ENCODE results near the gene MAN1C1. TPM values are rescaled to one million over a fixed set of nuclear protein-coding genes. Genes with fewer than 3 reads are reported as not detected.
A peak's percentile ranks its signal among the peaks of the same experiment; 100 is the strongest.

MAN1C1 gene
- total RNA-seq, 1 experiment from 2014 or later, result 2.1 TPM

DNA sequence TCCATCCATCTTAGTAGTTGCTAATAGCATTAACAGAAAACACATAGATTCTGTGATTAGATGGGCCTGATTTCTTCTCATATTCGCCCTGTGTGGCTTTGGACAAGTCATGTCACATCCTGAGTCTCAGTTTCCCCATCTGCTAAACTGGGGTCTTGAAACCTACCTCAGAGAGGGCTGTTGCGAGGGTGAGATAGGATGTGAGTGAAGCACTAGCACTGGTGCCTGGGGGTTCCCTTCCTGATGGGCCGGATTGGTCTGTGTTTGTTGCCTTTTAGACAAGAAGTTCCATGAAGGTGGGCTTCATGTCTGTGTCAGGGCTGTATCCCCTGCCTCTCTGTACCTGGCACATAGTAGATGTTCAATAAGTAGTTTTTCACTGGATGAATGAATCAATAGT is 3.5 kb upstream of the MAN1C1 start:
- no peak for DNase-seq (ENCODE audit: low read depth)

- no peak for DNase-seq (ENCODE audit: low read depth)
Observed at GRCh38 chr1:25614501-25615171, 2.0 kb upstream of the MAN1C1 start.

DNA sequence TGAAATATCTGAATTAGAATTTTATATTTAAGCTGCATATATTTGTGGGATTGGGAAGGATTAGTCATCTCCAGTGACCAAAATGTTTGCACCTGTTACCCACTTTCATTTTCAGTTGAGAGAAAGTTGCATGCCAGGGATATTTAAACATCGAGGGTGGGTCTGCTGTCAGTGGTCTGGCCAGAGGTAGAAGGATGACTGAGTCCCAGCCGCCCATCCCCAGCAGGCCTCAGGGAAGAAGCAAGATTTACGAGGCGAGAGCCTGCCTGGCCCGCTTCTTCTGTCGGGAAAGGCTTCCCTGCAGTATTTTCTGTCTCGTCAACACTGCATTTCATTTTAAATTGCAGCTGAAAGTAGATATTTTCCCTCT is 1.4 kb upstream of the MAN1C1 start:
- peak; percentile 23 for DNase-seq (ENCODE audit: low read depth)

- no peak for DNase-seq (ENCODE audit: low read depth)
Observed at GRCh38 chr1:25615563-25616094, 962 bp upstream of the MAN1C1 start.

- no peak for DNase-seq (ENCODE audit: low read depth)
Observed at GRCh38 chr1:25616987-25617624, 515 bp downstream of the MAN1C1 start.

- DNase-seq (ENCODE audit: low read depth), result no peak
Observed at GRCh38 chr1:25617625-25618432, 1.2 kb downstream of the MAN1C1 start.

DNA sequence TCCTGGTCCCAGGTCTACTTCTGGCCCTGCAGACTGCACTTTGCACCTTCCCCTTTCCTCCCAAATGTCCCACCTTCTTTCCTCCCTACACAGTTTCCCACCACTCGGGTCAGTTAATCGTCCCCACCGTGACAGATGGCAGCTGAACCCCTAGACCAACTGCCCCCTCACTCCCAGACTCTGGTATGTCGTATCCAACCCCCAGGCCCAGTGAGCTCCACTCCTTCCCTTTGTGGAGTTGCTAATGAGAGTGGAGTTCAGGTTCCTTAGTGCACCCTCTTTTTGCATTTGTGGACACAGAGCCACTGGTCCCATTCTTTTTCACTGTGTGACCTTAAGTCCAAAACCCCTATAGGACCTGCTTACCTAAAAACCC is 1.8 kb downstream of the MAN1C1 start:
- DNase-seq (ENCODE audit: low read depth), result no peak

DNA sequence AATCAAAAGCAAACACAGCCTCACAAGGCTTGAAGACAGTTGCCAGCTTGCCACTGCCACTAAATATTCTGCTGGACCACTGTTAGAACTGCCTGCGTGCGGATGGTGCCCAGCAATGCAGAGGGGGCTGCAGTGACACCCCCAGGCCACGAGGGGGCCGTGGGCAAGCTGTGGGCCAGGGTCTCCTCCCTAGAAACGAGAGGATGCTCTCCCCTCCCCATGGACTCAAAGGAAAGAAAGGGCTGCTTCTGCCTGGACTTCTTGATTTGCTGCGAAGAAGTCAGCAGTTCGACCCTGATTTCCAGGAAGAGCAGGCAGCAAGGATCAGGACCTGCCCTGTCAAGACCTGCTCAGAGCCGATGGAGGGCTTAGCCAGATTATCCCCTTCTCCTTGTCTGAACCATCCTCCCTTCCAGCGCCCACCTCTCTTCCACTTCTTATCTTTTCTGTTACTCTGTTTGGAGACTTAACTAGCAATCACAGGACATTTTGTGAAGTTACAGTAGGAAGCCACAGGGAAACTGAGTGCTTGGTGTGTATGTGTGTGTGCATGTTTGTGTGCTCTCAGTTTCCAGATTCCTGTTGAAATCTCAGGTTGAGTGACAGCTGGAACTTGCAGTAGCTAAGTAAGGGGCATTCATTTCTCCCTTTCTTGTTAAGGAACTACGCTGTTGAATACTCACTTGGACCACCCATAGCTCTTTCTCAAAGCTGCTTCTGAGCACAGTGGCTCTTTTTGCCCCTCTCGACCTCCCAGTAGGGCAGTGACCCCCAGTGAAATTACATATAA is 2.7 kb downstream of the MAN1C1 start:
- no peak for DNase-seq (ENCODE audit: low read depth)

- DNase-seq (ENCODE audit: low read depth), result no peak
Observed at GRCh38 chr1:25620211-25620610, 3.6 kb downstream of the MAN1C1 start.

DNA sequence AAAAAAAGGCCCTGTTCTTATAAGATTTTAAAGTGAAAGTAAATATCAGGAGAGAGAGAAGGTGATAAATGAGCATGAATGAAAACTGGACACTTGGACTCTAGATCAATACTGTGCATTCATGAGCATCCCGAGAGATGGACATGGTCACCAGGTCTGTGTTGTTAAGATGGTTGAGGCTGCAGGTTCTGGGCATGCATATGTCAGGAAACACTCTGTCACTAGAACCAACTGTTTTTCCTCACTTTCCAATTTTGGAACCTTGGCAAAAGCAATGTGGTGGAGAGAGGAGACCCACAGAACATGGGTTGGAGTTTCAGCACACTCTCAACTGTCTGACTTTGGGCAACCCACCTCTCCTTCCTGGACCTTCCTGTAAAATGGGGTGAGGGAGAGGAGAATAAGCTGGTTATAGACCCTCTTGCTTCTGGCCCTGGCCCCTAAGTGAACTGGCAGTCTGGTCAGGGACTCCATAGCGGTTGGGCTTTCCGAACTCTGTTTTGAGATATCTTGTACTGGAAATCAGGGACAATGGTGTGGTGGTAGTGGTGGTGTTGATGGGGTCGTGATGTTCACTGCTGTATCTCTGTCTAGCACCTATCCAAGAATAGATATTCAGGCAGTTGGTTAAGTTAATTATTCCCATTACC is 4.2 kb downstream of the MAN1C1 start:
- no peak for DNase-seq (ENCODE audit: low read depth)

- DNase-seq (ENCODE audit: low read depth), result no peak
Observed at GRCh38 chr1:25621876-25622275, 5.3 kb downstream of the MAN1C1 start.

DNA sequence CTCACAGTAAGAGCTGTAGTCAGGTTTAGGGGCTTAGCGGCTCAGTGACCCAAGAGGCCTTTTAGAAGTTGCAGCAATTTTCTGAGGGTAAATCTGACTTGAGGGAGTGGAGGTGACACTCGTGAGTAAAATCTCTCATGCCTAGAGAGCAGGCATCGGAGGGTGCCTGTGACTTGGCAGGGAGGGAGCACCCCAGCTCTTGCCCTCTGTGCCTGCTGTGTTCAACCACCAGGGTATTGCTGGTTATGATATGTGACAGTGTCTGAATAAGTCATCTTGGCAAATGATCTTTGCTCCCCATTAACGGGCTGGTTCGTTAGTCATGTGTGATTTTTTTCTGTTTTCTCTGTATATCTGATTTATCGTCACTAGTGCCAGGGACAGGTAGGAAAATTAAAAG is 5.9 kb downstream of the MAN1C1 start:
- no peak for DNase-seq (ENCODE audit: low read depth)

DNA sequence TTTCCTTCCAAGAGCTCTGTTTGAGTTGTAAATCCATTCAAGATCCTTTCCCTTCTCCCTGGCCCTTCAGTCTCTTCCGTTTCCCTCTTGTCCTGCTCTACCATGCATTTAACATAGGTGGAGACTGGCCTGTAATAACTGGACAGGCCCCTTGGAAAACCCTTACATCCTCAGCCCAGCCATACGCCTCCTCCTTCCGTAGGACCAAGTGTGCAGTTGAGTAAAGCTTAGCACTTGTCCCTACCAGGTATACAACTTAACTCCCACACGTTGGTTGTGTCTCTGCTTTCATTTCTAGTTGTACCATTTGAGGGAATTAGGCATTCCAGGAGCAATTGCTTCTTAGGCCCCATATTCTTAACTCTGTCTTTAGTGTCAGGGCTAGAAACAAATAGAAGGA is 6.4 kb downstream of the MAN1C1 start:
- no peak for DNase-seq (ENCODE audit: low read depth)

DNA sequence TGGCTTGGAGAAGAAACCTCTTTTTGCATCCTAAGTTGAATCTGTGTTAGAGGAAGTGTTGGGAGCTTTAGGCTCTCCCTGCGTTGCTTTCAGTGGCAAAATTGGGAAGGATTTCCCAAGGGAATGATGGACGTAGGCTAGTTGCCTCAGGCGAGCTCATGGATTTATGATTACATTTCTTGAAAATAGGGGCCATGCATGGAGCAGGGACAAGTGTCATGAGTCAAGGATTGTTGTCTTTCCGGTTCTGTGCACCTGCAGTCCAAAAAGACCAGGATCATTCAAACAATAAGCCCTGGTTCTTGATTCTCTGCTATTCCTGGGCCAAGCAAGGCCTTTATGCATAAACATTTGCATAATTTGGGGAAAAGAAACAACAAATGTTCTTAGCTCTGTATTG is 7.1 kb downstream of the MAN1C1 start:
- DNase-seq (ENCODE audit: low read depth), result no peak

DNA sequence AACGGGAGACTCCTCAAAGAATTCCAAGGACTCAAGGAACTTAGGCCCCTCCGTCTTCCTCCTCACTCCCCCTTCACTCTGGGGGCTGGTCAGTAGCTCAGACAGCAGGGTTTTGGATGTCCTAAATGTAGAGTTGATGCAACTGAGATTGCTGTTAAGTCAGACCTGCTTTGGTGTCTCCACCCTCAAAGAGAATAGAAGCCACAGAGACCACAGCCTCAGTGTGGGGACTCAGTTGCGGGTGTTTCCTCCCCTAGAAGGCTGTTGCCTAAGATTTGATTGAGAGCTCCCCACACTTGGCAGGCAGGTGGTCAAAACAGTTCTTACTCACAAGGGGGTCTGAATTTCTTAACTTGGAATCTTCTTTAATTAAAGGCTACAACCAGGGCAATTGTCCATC is 7.6 kb downstream of the MAN1C1 start:
- DNase-seq (ENCODE audit: low read depth), result no peak

- DNase-seq (ENCODE audit: low read depth), result no peak
Observed at GRCh38 chr1:25624604-25625003, 8.0 kb downstream of the MAN1C1 start.

DNA sequence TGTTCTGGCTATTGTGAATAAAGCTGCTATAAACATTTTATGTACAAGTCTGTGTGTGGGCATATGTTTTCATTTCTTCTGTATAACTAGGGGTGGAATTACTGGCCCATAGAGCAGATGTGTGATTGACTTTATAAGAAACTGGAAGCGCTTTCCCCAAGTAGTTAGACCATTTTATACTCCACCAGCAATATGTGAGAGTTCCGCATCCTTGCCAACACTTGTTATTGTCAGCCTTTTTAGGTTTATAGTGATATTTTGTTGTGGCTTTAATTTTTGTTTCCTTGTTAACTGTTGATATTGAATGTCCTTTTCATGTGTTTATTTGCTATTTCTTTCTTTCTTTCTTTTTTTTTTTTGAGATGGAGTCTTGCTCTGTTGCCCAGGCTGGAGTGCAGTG is 9.4 kb downstream of the MAN1C1 start:
- DNase-seq (ENCODE audit: low read depth), result no peak

GRCh38 chr1:25628741-25629421 is 12.3 kb downstream of the MAN1C1 start:
- no peak for DNase-seq (ENCODE audit: low read depth)

DNA sequence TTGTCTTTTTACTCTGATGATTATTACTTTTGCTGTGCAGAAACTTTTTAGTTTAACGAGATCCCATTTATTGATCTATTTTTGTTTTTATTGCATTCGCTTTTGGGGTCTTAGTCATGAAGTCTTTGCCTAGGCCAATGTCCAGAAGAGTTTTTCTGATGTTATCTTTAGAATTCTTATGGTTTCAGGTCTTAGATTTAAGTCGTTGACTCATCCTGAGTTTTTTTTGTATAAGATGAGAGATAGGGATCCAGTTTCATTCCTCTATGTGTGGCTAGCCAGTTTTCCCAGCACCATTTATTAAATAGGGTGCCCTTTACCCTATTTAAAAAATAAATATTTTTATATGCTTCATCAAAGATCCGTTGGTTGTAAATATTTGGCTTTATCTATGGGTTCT is 13.2 kb downstream of the MAN1C1 start:
- DNase-seq (ENCODE audit: low read depth), result no peak

DNA sequence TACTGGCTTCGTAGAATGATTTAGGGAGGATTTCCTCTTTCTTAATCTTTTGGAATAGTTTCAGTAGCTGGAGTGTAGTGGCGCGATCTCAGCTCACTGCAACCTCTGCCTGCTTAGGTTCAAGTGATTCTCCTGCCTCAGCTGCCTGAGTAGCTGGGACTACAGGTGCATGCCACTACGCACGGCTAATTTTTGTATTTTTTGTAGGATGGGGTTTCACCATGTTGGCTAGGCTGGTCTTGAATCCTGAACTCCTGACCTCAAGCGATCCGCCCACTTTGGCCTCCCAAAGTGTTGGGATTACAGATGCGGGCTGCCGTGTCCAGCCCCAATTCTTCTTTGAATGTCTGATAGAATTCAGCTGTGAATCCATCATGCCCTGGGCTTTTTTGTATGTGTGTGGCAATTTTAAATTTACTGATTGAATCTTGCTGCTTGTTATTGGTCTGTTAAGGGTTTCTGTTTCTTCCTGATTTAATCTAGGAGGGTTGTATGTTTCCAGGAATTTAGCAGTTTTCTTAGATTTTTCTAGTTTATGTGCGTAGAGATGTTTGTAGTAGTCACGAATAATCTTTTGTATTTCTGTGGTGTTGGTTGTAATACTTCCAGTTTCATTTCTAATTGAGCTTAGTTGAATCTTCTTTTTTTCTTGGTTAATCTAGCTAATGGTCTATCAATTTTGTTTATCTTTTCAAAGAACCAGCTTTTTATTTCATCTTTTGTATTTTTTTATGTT is 15.3 kb downstream of the MAN1C1 start:
- DNase-seq (ENCODE audit: low read depth), result no peak
